Right renal cortex interstitium (tissue), 3 donors: ENCODE results near the gene ASB18. TPM values are rescaled to one million over a fixed set of nuclear protein-coding genes. Genes with fewer than 3 reads are reported as not detected.
"Not testable (repeated sequence)": the region's sequence is repeated elsewhere in the genome, so short reads cannot be mapped to it uniquely, and the experiment has no call there.

Experiments
- DNase-seq, 3 donors: peaks; one replicate each; pipeline ENCODE4 v3.0.0-alpha.2; 2013; ENCODE audit warnings: low read depth in 3 of 3, low spot score in 2 of 3
- polyA plus RNA-seq, 3 donors: library from polyadenylated mRNA; unstranded; fragments of 120-200 nt; gene quantifications; one replicate each; pipeline ENCODE4 v1.2.1, GENCODE V29; 2013; ENCODE audit not compliant: insufficient read length in 3 of 3

Gene ASB18
- polyA plus RNA-seq, 3 donors: 0.03 to 0.06 TPM; not detected in 1

DNA sequence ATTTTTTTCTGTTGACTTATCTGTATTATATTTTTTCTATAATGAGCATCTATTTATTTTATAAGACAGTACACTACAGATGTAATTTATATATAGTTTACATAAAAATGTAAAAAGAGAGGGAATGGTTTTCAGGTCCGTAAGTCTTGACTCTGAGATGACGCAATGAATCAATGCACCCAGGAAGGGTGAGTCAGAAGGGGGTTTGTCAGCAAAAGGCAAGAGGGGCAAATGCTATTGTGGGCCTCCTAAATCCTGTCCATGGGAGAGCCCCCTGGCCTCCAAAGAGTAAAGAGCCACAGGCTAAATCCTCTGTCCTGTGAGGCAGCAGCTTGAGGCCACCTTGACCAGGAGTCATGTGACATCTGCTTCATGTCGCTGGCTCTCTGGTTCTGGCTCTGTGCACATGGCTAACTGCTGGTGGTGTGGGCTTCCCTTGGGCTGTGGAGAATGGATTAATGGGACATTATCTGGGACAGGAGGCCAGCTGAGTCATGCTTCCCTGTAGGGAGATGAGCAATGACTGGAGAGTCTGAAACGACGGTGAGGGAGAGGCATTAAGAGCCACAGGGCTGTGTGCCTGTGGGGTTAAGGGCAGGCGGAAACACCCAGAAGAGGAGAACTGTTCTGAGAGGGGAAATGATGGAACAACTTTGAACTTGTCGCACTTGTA, 22.8 kb upstream of the ASB18 start:
- DNase-seq: no peak

DNA sequence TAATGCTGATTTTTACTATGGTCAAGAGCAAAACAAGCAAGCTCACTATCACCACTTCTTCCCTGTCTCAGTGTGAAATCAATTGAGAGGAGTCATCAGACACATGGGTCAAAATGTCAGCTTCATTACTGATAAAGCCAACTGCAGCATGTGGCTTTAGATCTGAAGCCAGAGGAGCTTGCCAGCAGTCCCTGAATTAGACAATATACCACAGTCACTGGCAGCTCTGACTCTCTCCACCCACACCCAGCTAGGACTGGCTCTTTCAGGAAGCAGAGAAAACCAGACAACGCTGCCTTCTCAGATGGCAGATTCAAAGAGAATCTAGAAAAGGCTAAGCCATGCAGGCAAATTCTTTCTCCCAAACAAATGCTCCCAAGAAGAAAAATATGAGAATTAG, 20.0 kb upstream of the ASB18 start:
- no peak for DNase-seq

DNA sequence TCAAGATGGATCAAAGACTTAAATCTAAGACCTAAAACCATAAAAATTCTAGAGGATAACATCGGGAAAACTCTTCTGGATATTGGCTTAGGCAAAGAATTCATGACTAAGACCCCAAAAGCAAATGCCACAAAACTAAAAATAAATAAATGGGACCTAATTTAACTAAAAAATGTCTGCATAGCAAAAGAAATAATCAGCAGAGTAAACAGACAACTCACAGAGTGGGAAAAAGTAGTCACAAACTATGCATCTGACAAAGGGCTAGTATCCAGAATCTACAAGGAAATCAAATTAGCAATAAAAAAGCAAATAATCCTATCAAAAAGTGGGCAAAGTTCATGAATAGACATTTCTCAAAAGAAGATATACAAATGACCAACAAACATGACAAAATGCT, 18.2 kb upstream of the ASB18 start:
- no peak for DNase-seq

DNA sequence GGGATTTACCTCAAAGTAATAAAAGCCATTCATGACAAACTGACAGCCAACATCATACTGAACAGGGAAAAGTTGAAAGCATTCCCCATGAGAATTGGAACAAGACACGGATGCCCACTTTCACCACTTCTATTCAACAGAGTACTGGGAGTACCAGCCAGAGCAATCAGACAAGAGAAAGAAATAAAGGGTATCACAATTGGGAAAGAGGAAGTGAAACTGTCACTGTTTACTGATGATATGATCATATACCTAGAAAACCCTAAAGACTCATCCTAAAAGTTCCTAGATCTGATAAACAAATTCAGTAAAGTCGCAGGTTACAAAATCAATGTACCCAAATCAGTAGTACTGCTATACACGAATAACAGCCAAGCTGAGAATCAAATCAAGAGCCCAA, 17.2 kb upstream of the ASB18 start:
- DNase-seq: no peak

DNA sequence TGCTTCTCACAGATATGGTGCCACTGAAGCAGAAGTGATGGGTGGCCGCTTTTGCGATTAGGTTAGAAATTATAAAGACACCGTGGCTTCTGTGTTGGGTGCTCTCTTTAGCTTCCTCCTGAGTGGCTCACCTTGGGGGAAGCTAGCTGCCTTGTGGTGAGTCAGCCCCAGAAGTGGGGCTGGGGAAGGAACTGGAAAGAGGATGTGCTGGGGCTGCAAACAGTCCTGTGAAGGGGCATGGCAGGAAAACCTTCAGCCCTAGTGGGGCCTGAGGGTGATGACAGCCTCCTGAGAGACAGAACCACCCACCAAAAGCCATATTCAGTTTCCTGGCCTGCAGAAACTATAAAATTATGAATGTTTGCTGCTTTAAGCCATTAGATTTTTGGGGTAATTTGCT, 8.9 kb upstream of the ASB18 start:
- DNase-seq: no peak

DNA sequence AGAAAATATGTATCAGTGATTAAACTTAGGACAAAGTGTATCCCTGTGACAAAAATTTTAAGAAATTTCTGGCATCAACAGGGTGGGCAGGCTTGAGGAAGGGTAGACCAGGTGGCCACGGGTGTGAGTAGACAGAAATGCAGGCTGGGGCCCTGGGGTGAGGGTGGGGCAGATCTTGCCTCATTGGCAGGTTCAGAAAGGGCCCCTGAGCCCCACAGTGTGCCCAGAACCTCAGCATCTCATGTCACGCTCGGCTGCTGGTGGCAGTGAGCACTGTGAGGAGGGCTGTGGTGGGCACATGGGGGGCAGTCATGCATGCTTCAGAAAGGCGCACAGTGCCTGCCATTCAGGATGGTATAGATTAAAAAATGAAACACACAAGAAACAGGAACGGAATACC, 7.6 kb upstream of the ASB18 start:
- no peak for DNase-seq

DNA sequence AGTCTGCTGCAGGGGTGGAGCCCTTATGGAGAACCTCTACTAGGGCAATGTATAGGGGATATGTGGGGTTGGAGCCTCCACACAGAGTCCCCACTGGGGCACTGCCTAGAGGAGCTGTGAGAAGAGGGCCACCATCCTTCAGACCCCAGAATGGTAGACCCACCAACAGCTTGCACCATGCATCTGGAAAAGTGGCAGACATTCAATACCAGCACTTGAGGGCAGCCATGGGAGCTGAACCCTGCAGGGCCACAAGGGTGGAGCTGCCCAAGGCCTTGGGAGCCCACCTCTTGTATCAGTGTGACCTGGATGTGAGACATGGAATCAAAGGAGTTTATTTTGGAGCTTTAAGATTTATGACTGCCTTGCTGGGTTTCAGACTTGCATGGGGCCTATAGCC, 5.7 kb upstream of the ASB18 start:
- not testable (repeated sequence) for DNase-seq

DNA sequence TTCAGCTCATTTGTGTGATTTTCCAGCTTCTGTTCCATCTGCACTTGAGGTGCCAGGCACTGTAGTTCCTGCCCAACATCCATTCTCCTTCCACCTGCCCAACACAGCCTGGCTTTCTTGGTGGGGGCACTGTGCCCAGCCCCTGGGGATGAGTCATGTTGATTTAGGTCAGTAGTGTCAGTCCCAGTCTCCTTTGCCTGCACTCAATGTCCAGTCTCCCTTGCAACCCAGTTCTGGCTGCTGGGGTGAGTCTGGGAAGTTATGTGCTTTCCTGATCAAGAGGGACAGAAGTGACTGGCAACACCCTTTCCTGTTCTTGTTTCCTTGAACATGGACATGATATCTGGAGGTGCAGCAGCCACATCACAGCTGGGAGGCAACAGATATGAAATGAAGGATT, 1.5 kb upstream of the ASB18 start:
- no peak for DNase-seq

DNA sequence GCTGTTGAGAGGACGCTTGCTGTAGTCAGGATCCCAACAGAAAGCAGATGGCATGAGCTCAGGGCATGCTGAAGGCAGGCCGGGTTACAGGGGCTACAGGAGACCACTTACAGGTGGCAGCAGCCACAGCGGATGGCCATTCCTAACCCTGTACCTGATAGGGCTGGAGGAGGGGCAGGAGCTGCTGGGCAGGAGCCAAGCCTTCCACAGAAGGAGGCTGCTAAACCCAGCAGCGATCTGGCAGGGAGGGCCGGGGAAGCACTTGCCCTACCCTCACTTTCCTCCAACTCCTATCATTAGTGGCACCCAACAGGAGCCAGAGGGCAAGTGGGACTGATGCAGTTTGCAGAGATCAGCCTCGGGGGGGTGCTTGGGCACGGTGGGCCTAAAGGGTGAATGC, 2.0 kb downstream of the ASB18 start:
- DNase-seq: no peak

DNA sequence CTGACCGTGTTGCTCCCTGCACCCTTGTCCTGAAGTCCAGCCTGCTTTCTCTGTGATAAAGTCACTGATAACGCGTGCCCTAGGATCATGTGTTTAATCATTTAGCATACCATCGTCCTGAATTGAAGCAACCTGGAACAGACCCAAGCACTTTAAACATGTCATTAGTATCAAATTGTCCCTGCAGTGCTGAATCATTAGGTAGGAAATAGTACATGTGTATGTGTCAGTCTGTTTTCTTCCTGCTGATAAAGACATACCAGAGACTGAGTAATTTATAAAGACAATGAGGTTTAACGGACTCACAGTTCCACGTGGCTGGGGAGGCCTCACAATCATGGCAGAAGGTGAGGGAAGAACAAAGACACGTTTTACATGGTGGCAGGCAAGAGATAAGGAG, 2.8 kb downstream of the ASB18 start:
- DNase-seq: no peak

DNA sequence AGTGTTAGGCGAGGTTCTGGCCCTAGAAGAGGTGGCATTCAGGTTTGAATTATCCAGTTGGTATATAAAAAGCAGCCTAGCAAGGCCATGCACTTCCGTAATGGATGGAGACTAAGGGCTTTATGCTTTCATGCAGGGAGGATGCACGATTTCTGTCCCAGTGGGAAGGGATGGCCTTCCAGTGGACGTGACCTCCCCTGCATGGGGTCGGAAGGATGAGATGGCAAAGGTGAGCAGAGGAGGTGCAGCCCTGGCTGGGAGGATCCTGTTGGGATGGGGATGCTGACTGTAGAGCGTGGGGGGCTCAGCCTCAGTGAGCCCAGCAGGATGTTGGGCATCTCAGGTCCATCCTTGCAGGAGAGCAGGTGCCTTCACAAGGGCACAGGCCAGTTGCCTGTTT, 4.8 kb downstream of the ASB18 start:
- no peak for DNase-seq

DNA sequence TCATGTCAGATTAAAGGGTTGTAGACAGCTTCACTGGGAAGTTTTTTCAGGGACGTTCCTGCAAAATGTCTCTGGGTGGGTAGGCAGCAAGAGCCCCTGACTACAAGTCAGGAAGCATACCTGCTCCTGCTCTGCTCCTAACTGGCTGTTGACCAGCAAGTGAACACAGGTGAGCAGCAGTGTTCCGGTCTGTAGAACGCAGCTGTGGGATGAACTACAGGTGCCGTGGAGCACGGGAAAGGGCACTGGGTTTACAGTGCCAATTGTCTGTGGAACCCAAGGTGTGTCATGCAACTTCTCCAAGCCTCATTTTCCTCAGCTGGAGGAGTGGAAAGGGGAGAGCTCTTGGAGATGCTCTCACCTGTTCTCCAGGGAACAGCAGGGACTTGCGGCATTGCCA, 6.6 kb downstream of the ASB18 start:
- DNase-seq: no peak

DNA sequence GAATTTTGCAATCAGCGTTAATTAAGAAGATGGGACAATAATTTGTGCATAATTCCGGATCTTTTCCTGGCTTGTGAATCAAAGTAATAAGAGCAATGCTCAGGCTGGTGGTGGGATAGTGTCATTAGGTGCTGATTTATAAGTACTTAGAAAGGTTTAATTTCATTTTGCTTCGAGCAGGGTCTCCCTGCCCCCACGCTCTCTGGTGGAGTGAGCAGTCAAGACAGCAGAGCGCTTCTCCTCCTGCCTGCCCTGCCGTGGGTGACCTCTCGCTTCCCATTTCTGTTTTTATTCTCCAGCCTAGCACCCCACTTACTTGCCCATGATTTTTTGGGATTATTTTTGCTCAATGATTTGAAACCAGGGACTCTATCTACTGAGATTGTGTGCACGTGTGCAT, 7.1 kb downstream of the ASB18 start:
- no peak for DNase-seq

DNA sequence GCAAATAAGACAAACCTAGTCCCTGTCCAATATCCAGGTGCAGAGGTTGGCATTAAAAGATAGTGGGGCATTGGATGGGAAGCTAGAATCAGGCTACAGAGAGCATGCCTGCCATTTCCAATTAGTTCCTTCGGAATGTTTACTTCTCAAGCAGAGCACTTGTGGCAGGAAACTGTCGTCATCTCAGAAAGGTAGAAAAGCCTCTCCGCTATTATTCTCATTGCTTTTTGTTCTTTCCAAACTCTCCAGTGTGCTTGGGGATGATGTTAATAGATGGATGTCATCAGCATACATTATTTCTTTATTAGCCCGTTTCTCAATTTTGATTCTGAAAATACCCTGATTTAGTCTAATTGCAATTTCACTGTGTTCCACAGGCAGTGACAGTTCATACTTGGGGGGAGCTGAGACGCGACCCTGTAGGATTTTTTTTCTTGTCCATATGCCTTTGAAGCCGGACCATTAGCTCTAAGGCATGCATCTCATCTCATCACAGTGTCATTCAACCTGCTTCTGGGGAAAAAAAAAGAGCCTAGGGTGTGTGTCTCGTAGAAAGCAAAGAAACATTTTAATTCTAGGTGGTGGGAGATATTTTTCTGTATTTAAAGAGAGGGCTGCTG, 7.7 kb downstream of the ASB18 start:
- no peak for DNase-seq

DNA sequence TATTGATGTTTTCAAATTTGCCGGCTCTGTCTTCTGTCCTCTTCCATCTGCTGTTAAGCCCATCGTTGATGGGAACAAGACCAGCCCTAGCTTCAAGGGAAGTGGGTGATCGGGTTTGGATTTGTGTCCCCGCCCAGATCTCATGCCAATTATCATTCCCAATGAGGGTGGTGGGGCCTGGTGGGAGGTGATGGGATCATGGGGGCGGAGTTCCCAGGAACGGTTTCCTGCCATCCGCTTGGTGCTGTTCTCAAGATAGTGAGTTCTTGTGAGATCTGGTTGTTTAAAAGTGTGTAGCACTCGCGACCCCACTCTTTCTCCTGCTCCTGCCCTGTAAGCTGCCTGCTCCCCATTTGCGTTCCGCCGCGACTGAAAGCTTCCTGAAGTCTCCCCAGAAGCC, 9.5 kb downstream of the ASB18 start:
- DNase-seq: no peak

DNA sequence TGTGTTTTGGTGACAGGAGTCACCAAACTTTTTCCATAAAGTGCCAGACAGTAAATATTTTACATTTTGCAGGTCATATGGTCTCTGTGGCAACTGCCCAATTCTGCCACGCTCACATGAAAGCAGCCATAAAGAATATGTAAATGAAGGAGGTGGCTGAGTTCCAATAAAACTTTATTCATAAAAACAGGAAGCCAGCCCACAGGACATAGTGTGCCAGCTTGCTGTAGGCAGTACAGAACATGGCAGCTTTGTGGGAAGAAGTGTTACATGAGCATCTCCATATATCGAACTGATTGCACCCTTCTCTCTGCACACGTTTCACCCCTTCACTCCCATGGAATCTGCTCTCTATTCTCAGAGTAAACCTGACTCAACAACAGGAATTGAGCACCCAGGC, 10.2 kb downstream of the ASB18 start:
- DNase-seq: no peak

DNA sequence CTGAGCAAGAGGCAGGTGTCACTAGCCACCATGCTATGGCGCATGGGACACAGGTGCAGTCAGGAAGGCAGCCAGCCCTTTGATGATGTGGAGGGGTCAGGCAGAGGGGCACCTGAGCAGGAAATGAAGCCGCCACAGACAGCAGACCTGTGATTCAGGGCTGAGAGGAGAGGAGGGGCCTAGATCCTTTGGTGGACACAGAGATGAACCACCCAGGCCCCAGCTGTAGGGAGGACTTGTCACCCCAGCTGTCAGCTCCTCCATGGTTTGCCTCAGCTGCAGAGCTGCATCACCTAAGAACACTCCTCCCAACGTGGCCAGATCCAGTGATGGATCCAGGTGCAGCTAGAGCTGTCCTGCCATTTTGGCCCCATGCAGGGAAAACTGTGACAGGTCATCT, 11.6 kb downstream of the ASB18 start:
- DNase-seq: no peak

DNA sequence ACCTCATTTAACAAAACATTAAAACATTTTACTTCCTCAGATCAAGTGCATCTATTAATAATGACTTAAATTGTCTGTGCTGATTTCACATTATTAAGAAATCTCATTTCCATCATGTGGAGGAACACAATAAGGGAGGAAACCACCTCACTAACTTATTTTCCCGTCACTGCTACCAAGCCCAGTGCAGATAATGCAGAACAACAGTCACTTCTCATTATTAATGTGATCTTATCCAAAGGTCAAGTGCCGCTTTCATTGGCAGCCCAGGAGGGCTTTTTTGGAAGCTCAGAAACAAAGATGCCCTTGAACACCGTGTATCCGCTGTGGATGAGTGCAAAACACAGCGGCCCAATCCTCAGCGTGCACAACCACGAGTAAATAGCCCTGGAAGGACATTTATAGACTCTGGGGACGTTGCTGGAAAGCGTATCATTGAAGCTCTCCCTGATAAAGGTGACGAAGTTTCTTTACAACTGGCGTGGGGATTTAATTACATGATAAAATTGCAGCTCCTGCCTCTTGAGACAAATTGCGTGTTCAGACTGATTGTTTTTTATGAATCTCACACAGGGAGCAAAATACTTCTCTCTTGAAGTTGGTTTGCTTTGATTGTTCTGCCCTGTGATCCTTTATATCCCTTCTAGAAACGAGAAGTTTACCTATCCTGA, 13.2 kb downstream of the ASB18 start:
- DNase-seq: no peak

DNA sequence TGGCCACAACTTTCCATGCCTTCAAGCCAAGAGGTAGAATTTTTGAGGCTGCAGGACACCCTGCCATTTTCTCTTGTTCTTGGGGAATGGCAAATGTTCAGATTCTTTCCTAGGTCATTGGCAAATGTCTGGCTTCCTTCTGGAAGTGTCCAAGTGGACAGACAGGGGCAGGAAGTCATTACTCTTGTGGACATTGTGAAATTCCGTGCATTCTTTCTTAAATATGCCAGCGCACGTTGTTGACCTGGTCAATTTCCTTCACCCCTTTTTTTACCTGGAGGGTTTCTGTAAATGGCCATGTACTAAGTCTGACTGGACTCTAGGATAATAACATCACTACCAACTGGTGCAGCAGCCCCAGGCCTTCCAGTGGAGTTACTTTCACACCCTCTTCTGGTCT, 13.9 kb downstream of the ASB18 start:
- no peak for DNase-seq

DNA sequence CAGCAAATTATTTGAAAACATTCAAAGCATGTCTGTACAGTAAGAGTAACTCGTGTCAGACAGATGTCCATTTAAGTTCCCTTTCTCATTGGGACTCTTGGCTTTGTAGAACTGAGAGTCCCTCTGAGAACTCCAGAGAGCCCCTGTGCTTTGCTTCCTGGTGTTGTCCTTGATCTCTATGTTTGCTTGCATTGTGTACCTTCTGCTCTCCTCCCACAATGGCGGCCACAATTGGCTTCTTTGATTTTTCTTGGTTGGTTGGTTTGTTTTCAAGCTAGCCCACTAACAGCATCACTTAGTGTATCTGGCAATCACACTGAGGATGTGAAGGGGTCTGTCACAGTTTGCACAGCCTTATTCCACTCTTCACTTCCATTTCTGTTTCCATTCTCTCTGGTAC, 15.1 kb downstream of the ASB18 start:
- DNase-seq: no peak

DNA sequence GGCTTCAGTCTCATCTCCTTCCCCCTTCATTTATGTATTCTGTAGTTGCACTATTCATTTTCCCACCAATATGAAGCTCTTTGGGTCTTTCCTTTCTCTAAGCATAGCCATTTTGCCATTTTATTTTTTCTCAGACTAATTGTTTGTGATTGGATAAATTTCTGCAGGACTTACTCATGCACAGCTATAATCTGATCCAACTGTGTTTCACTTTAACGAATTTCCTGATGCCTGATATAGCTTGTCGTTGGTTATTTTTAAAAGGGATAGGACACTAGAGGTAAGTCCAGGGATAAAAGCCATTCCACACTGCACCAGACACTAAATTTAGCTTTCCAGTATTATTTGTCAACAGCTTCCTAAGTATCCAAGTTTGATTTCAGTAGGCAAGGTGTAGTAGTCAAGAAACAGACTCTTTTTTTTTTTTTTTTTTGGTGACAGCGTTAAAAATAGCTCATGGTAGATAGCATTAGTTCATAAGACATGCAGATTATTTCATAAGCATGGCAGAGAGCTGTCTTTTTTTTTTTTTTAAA, 17.4 kb downstream of the ASB18 start:
- DNase-seq: no peak

DNA sequence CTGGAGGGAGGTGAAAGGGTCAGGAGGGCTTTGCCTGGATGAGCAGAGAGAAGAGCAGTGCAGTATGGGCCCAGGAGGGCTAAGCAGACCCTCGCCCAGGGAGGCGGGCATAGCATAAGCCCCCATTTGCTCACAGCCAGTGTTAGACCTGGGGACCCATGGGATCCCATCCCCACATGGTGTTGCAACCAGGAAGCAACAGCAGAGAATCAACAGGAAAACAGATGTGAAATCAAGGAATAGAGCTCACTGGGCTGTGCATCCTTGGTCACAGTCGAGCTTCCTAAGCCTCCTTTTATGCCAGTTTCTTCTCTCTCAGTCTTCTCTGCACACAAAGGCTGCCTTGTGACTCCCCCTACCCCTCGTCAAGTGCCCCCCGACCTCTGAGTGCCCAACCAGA, 19.9 kb downstream of the ASB18 start:
- no peak for DNase-seq
